Hematopoietic multipotent progenitor cell treated with erythropoietin and hydrocortisone succinate and interleukin-3 and kit ligand, for 4 days (in vitro differentiated cells): ENCODE measurements around the gene NPHP4.

ENCODE experiments used
- DNase-seq: peaks from one replicate; pipeline ENCODE4 v3.0.0-alpha.2; 2015

Gene NPHP4

GRCh38 chr1:5989286-5989605 lies 3.0 kb downstream of the NPHP4 start:
- no peak for DNase-seq

- DNase-seq: no peak
Observed at GRCh38 chr1:5988596-5989285, 3.5 kb downstream of the NPHP4 start.

- no peak for DNase-seq
Observed at GRCh38 chr1:5986018-5986417, 6.2 kb downstream of the NPHP4 start.

- DNase-seq: no peak
Observed at GRCh38 chr1:5985250-5985649, 7.0 kb downstream of the NPHP4 start.

DNA sequence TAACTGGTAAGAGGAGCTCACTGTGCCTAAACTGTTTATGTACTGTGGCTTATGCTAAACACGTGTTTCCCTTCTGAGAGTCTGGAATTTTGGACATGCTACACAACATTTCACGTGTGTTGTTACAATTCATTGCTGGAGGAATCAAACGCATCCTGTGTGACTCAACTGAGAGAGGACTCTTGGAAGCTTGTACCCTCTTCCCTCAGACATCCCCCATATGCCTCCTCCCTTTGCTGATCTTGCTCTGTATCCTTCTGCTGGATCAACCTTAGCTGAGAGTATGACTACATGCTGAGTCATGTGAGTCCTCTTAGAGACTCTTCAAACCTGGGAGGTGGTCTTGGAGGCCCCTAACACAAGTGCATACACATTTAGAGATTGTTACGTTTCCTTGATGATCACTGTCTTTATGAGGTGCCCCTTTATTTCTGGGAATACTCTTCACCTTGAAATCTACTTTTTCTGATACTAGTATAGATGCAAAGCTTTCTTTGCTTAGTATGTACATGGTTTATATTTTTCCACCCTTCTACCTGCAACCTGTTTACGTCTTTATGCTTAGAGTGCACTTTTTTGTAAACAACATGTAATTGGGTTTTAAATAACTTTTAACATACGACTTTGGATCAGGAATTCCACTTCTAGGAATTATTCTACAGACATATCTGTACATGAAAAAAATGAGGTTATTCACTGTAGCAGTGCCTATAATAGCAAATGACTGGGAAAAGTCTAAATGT lies 8.7 kb downstream of the NPHP4 start:
- no peak for DNase-seq

DNA sequence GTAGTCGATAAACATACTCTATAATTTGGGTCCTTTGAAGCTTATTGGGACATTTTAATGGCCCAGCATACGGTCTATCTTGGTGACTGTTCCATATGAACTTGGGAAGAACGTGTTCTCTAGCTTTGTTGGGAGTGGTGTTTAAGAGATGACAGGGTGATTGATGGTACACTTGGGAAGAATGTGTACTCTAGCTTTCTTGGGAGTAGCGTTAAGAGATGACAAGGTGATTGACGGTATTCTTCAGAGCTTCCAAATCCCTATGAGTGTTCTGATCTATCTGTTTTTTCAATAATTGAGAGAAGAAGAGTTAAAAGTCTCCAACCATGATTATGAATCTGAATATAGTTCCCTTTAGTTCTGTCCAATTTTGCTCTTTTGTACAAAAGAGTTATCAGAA lies 9.4 kb downstream of the NPHP4 start:
- DNase-seq: no peak

DNA sequence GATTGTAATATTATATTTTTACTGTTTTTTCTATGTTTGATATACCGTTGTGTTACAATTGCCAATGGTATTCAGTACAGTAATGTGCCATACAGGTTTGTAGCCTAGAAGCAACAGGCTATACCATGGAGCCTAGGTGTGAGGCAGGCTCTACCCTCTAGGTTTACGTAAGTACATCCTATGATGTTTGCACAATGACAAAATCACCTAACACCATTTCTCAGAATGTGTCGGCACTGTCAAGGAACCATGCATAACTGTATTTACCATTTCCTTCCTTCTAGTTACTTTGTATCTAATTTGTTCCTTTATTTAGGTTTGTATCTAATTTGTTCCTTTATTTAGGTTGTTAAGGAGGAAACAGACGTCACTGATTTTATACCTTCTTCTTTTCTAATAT lies 9.9 kb downstream of the NPHP4 start:
- DNase-seq: no peak

- no peak for DNase-seq
Observed at GRCh38 chr1:5981009-5981380, 11.2 kb downstream of the NPHP4 start.

- DNase-seq: peak; percentile 66
Observed at GRCh38 chr1:5980314-5981008, 11.8 kb downstream of the NPHP4 start.

DNA sequence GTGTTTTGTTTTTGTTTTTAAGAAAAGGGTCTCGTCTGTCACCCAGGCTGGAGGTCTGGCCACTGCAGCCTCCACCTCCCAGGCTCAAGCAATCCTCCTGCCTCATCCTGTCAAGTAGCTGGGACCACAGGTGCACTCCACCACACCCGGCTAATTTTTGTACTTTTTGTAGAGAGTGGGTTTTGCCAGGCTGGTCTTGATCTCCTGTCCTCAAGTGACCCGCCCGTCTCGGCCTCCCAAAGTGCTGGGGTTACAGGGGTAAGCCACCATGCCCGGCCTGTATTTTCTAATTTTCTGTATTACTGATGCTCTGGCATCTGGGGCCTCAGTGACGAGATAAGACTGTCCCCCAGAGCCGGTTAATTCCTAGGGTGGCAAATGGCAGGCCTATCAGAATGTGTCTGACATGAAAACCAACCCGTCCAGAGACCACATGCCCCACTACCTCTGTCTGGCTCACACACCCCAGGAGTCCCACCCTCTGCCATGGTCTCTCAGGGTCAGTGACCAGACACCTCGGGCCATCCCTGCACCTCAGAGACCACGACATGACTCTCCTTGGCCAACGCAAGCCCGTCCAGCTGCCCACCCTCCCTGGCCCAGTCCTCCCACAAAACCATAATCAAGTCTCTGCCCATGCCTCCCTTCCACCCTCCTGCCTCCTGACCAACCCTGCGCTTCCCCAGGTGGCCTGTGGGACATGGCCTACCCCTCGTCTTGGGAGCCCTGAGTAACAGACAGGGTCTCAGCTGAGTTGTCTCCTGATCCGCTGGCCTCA lies 12.5 kb downstream of the NPHP4 start:
- no peak for DNase-seq

DNA sequence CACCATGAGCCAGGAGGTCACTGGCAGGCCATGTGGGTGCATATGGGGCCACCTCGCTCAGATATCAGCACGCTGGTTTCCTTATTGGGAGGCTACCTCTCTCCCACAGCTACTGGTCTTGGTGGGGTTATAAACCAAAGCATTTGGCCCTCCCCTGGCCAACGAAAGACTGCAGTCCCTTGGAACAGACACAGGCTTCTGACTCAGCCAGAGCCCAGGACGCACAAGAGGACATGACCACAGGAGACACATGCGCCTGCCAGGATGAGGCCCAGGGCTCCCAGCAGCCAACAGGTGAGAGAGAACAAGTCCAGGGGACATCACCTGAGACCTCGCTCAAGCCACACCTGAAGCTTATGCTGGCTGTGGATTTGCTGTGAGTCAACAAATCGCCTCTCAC lies 13.8 kb downstream of the NPHP4 start:
- DNase-seq: no peak

DNA sequence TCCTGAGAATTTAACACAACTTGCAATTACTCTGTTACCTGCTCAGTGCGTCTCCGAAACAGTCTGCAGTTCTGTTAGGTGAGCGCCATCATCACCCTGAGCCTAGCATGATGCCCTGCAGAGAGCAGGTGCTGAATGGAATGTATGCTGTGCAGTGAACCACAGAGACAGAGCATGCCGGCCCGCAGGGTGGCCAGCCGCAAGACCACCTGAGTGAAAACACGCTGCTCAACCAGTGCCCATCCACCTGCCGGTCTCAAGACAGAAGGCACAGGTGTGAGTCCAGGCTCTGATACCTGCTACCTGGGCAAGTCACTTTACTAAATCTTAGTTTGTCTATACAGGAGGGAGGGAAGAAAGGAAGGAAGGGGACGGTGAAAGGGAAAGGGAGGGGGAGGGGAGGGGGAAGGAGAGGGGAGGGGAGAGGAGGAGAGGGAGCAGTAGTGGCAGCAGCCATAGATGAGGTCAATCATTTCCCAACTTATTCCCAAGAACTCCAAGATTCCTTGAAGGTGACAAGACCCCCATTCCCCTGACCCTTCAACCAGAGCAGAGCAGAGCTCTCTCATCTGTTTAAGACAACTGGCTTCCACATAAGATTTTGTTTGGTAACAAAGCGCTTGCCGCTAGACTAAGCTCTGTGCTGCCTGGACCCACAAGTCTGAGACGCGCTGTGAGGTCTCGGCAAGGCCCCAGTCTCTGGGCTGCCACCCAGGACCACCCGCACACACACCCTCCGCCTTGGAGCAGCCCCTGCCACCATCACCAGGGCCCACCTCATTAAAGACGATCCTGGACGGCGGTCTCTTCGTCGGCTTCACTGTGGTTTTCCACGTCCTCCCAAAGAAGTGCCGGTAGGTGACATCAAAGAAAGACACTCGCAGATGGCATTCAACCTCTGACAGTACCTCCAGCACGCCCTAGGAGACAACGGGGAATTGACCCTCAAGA lies 14.5 kb downstream of the NPHP4 start:
- no peak for DNase-seq

DNA sequence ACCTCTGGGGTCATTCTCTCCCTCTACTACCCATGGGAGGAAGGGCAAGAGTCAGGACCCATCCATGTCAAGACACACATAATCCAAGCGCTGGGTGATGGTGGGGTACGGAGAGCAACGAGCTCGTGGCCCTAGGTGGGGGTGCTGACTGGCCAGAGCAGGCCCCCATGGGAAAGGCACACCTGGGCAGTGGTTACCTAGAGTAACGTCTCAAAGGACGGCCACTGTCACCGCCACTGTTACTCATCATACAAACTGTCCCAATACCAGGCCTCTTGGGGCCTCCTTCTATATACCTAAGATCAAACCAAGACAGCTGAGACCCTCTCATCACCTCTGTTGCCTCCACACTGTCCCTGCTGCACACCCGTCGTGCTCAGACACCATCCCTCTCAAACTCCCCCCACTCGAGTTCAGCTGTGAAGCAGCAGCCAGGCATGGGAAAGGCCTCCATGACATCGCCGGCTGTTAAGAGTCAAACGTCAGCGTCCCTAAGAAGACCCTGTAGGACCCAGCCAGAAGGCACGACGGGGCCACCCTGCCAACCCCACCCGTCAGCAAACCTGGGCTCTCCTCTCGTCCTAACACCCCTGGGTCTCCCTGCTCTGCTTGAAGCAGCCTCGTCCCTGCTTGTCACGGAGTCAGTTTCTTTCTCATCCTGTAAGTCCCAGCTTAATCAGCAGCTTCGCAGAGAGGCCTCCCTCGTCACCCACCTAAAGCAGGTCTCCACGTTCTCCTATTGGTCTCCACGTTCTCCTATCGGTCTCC lies 15.3 kb downstream of the NPHP4 start:
- DNase-seq: no peak

DNA sequence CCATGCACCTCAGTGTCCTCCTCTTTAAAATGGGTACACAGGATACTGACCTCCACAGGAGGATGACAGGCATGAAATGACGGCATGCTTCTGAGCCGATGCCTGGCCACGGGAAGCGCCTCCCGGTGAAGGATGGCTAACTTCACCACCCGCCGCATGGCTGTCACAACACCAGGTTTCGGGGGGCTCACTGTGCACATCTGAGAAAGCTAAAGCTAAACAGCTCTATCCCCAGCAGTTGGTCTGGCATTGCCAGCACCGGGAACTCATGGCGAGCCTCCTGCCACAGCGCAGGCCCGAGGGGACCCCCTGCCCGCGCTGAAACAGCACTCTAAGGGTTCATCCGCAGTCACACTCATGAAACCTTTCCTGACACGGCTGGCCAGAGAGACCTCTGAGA lies 16.0 kb downstream of the NPHP4 start:
- no peak for DNase-seq

- peak; percentile 81 for DNase-seq
Observed at GRCh38 chr1:5975133-5975880, 16.9 kb downstream of the NPHP4 start.

GRCh38 chr1:5974631-5975030 lies 17.6 kb downstream of the NPHP4 start:
- no peak for DNase-seq

- DNase-seq: no peak
Observed at GRCh38 chr1:5973771-5974170, 18.5 kb downstream of the NPHP4 start.

DNA sequence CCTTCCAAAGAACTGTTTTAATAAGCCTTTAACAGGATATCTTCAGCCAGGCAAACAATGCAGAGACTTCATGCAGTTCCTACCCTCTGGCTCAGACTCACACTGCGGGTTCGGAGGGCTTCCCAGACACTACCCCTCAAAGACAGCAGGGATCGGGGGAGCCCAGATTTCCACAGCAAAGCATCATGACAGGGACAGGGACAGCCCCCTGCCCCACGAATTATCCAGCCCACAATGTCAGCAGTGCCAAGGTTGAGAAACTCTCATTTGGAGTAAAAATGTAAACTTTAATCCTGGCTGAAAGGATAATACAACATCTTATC lies 20.1 kb downstream of the NPHP4 start:
- no peak for DNase-seq

- no peak for DNase-seq
Observed at GRCh38 chr1:5971471-5972197, 20.6 kb downstream of the NPHP4 start.

DNA sequence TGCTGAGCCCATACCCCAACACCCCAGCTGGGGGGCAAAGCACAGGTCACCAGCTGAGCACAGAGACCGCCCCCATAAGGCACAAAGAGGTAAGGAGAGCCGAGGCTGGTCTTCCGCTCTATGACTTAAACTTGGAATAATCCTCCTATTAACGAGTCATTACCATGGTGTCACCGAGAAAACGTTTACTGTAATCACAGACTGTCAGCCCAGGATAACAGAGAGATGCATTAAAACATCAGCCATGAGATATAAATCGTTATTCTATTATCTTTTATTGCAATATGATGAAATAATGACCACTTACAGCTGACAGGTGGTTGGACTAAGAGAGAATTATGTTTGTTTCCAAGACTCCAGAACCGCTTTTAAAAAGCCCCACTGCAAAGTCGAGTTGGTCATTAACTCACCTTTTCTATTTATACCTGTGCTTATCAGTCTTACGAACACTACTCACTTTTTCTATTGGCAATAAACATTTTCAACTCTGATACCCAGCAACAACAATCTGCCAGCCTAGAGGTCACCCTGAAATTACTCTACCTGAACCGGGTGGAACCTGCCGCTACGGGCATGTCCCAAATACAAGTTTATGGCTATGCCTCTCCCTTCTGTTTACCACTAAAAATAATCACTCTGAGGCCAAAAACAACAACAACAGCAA lies 21.5 kb downstream of the NPHP4 start:
- DNase-seq: no peak
